ENCODE measurements around the gene NDC1.

The NDC1 gene

GRCh38 chr1:53733447-53733931, 104.6 kb downstream of the NDC1 start:
- no peak for DNase-seq (ENCODE audit: low read depth in 1 of 2, low spot score in 1 of 2)

- DNase-seq (ENCODE audit: low read depth in 1 of 2, low spot score in 1 of 2) = no peak
Observed at GRCh38 chr1:53732912-53733317, 105.2 kb downstream of the NDC1 start.

GRCh38 chr1:53732409-53732808, 105.7 kb downstream of the NDC1 start:
- no peak for DNase-seq (ENCODE audit: low read depth in 1 of 2, low spot score in 1 of 2)

DNA sequence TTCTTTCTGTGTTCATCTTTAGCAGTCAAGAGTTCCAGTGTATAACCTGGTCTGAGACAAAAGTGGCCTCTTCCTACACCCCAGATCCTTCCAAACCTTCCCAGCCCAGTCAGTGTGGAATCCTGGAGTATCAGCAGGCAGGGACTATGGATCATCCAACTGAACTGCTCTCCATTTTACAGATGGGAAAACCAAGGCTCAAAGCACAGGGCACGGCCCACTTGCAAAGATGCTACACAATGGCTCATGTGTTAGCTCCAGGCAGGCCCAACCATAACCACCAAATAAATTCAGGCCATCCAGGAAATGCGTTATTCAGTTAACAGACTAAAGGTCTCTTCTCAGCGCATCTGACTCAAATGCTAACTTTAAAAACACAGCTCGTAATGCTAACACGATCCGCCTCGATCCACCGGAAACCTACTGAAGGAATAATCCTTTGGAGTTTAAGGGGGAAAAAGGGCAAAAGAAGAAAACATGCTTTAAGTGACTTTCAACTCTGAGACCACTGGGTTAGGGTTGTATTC, 106.3 kb downstream of the NDC1 start:
- DNase-seq (ENCODE audit: low read depth in 1 of 2, low spot score in 1 of 2) = no peak

DNA sequence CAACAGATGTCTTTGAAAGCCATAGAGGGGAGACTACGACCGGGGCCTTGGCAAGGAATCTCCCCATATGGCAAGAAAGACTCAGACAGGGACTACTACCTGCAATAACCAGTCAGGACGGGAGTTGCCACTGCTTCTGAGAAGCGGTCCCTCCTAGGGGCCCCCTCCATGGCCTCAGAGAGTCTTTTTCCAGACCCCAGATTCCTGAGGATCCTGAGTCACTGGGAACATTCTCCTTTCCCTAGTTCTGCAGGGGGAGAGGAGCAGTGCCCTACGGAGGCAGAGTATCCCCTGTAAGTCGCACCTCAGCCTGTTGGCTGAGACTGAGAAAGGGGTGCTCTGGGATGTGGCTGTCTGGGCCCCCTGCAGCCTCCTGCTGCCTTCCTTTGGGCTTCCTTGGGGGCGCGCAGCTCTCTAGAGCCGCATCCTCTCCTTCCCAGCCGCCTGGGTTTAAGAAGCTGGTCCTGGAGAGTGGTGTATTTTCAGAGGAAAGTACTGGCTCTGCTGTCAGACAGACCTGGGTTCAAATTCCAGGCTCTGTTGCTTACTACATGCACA, 107.0 kb downstream of the NDC1 start:
- DNase-seq (ENCODE audit: low read depth in 1 of 2, low spot score in 1 of 2) = no peak

DNA sequence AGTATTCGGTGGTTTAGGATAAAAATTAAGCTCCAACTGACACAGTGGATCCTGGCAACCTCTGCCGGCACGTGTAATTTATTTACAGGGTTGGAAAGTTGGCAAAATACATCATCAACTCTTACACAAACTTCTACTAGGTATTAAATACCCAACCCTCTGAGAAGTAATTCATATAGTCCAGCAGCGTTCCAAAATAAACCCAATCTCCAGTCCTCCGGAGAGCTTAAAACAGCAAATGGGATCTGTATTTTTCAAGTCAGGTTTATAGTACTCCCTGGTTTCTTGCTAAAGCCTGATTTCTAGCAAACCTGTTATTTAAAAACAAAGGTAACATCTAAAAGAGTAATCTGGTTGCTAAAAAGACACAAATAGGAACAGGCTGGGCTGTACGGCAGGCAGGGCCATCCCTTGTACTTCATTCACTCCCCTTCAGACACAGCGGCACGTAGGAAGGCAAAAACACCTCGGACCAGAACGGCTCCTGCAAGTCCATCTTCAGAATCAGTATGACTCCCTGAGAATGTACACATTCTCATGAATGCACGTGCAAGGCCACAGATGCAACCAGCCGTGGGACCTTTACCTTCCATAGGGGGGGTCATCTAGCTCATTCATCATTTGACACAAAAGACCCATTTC, 107.8 kb downstream of the NDC1 start:
- DNase-seq (ENCODE audit: low read depth in 1 of 2, low spot score in 1 of 2) = no peak

GRCh38 chr1:53729456-53730223, 108.5 kb downstream of the NDC1 start:
- no peak for DNase-seq (ENCODE audit: low read depth in 1 of 2, low spot score in 1 of 2)

GRCh38 chr1:53728702-53729455, 109.2 kb downstream of the NDC1 start:
- DNase-seq (ENCODE audit: low read depth in 1 of 2, low spot score in 1 of 2) = no peak

DNA sequence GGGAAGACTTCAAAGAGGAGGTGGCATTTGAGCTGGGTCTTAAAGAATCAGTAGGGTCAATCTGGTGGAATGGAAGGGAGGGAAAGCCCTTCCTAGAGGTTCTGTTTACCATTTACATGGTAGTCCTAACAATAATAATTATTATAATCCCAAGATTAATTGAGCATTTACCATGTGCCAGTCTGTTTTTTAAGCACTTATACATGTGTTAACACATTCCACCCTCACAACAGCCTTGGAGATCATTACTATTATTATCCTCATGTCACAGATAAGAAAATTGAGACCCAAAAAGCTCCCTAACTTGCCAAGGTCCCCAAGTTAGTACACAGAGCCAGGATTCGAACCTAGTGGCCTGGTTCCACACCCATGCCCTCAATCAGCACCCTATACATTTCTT, 109.9 kb downstream of the NDC1 start:
- DNase-seq (ENCODE audit: low read depth in 1 of 2, low spot score in 1 of 2) = no peak

DNA sequence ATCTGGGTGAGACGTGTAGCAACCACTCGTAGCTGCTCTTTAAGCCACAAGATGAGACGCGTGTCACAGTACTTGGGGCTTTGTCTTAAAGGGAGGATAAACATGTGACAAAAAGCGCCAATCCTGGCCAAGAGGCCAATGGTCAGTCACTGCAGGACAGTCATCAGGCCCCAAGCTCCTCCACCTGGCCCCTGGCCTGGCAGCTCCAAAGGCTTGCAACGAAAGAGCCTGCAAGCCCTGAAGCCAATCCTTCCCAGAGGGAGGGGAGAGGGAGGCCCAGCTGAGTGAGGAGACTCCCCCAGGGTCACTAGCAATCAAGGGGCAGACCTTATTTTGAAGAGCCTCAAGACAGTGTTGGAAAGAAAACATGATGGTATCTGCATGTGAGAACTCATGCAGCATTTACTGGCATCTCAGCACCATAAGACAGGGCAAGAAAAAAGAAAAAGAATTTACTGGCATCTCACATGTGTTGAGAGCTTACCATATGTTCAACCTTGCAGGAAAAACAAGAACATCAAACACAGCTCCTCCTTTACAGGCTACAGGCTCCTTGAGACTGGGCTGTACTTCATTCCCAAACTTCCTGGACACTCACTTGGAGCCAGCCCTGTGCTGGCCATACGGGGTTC, 110.5 kb downstream of the NDC1 start:
- no peak for DNase-seq (ENCODE audit: low read depth in 1 of 2, low spot score in 1 of 2)

DNA sequence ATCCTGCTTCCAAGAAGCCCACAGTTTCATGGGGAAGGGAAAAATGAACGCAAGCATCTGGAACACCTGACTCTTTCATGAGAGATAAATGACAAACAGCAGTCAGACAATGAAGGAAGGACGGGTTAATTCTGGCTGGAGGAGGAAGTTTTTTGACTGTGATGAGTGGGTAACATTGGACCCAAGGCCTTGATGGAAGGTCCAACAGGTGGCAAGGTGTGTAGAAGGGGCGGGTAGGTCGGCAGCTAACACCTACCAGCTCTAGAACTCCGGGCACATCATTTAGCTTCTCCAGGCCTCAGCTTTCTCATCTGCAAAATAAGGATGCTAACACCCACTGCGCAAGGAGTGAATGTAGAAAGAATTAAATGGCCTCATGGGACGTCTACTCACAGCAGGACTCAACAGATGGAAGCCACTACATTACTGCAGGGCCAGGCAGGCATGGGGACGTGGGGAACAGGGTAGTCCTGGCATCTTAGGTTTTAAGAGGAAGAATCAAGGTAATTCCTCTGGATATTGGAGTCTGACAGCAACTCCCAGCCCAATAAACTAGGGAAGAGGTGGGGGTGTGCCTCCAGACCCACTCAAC, 112.0 kb downstream of the NDC1 start:
- no peak for DNase-seq (ENCODE audit: low read depth in 1 of 2, low spot score in 1 of 2)

DNA sequence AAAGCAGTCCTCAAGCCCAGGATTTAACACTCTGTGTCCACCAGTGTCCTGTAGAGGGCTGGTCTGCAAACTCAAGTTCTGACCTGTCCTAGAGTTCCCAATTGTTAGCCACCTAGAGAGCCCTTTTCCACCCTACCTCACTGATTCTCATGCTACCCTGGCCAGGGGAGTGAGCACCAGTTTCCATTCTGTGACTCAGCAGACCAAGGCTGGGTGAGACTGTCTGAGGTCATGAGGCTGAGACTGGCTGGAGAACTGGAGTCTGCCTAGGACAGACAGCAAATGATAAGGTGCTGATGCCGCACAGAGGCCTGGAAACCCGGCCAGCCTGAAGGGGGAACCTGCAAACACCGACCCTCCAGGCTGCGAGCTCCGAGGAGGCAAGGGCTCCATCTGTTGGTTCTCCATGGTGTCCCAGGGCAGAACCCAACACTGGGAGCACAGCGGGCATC, 112.8 kb downstream of the NDC1 start:
- no peak for DNase-seq (ENCODE audit: low read depth in 1 of 2, low spot score in 1 of 2)

- DNase-seq (ENCODE audit: low read depth in 1 of 2, low spot score in 1 of 2) = no peak
Observed at GRCh38 chr1:53722025-53722424, 116.1 kb downstream of the NDC1 start.

- DNase-seq (ENCODE audit: low read depth in 1 of 2, low spot score in 1 of 2) = no peak
Observed at GRCh38 chr1:53721088-53721487, 117.0 kb downstream of the NDC1 start.

GRCh38 chr1:53719469-53719868, 118.6 kb downstream of the NDC1 start:
- no peak for DNase-seq (ENCODE audit: low read depth in 1 of 2, low spot score in 1 of 2)

DNA sequence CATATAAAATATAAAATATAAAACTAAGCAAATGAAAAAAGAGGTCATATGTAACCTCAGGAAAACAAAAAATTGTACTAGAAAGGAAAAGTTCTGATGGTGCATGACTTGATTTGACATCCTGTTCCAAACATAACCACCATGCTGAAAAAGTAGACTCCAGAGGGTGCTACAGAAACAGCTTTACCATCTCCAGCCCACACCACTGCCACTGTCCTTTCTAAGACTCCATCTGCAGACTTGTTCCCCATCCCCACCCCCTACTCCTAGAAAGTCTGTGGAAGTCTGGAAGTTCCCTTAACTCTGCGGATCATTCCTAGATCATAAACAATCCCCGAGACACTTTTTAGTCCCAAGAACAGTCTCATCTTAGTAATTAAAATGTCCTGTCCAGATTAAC, 119.7 kb downstream of the NDC1 start:
- no peak for DNase-seq (ENCODE audit: low read depth in 1 of 2, low spot score in 1 of 2)

GRCh38 chr1:53717025-53717804, 120.9 kb downstream of the NDC1 start:
- DNase-seq (ENCODE audit: low read depth in 1 of 2, low spot score in 1 of 2) = no peak

GRCh38 chr1:53716150-53716549, 121.9 kb downstream of the NDC1 start:
- DNase-seq (ENCODE audit: low read depth in 1 of 2, low spot score in 1 of 2) = no peak

- no peak for DNase-seq (ENCODE audit: low read depth in 1 of 2, low spot score in 1 of 2)
Observed at GRCh38 chr1:53715478-53715877, 122.6 kb downstream of the NDC1 start.
